GM23338 (cell line): ENCODE measurements around the gene PTGDR2. TPM values are rescaled to one million over a fixed set of nuclear protein-coding genes. Genes with fewer than 3 reads are reported as not detected.

ENCODE experiments used
- ATAC-seq: fragments of 200-7000 bp; cut with Tn5 transposase; 3 replicates; pipeline ENCODE4 v1.9.1; 2020
- DNase-seq: peaks from one replicate; pipeline ENCODE4 v3.0.0-alpha.2; 2015; ENCODE audit warnings: low spot score
- H2AFZ ChIP-seq: fragments of 200-600 bp; sonication (generic); 2 replicates; pipeline ENCODE4 v1.8.0; 2016; ENCODE audit warnings: antibody characterized with exemption, mild to moderate bottlenecking, moderate library complexity
- H3F3A ChIP-seq: fragments of 200-600 bp; sonication (generic); replicated peaks from 2 replicates; pipeline ENCODE4 v1.8.0; 2017; ENCODE audit warnings: antibody characterized with exemption, mixed run types, low read depth
- H3K27ac ChIP-seq: fragments of 200-600 bp; sonication (generic); 2 replicates; pipeline ENCODE4 v1.6.1; 2016; ENCODE audit warnings: low read depth
- H3K27me3 ChIP-seq: fragments of 200-600 bp; sonication (generic); 2 replicates; pipeline ENCODE4 v1.8.0; 2016; ENCODE audit warnings: mild to moderate bottlenecking, mixed run types, moderate library complexity; ENCODE audit not compliant: insufficient read depth
- H3K36me3 ChIP-seq: fragments of 200-600 bp; sonication (generic); 2 replicates; pipeline ENCODE4 v1.8.0; 2016; ENCODE audit warnings: mild to moderate bottlenecking; ENCODE audit not compliant: insufficient read depth
- H3K4me1 ChIP-seq: fragments of 200-600 bp; sonication (generic); 2 replicates; pipeline ENCODE4 v1.8.0; 2016; ENCODE audit warnings: mild to moderate bottlenecking, moderate library complexity; ENCODE audit not compliant: insufficient read depth
- H3K4me2 ChIP-seq: fragments of 200-600 bp; sonication (generic); 2 replicates; pipeline ENCODE4 v1.7.1; 2017; ENCODE audit warnings: mixed run types
- H3K4me3 ChIP-seq: fragments of 200-600 bp; sonication (generic); 2 replicates; pipeline ENCODE4 v1.6.1; 2016; ENCODE audit warnings: mixed run types
- H3K79me2 ChIP-seq: fragments of 200-600 bp; sonication (generic); replicated peaks from 2 replicates; pipeline ENCODE4 v1.8.0; 2017; ENCODE audit warnings: mild to moderate bottlenecking; ENCODE audit not compliant: insufficient read depth
- H3K9me2 ChIP-seq: fragments of 200-600 bp; sonication (generic); 2 replicates; pipeline ENCODE4 v1.8.0; 2017; ENCODE audit not compliant: insufficient read depth
- H4K20me1 ChIP-seq: fragments of 200-600 bp; sonication (generic); replicated peaks from 2 replicates; pipeline ENCODE4 v1.8.0; 2017; ENCODE audit warnings: mild to moderate bottlenecking; ENCODE audit not compliant: insufficient read depth
- H3K27ac Mint-ChIP-seq: 2 replicates; pipeline ENCODE4 v1.8.0; 2020; ENCODE audit warnings: inconsistent platforms, mild to moderate bottlenecking, moderate library complexity, mixed read lengths
- H3K27me3 Mint-ChIP-seq: 3 replicates; pipeline ENCODE4 v1.8.0; 2022; ENCODE audit warnings: low read depth, mild to moderate bottlenecking, moderate library complexity, mixed read lengths, inconsistent platforms; ENCODE audit not compliant: insufficient read depth, poor library complexity
- H3K36me3 Mint-ChIP-seq: 3 replicates; pipeline ENCODE4 v1.8.0; 2021; ENCODE audit warnings: low read depth, mild to moderate bottlenecking, inconsistent platforms, moderate library complexity, mixed read lengths
- H3K4me1 Mint-ChIP-seq: 3 replicates; pipeline ENCODE4 v1.8.0; 2020; ENCODE audit warnings: mild to moderate bottlenecking, inconsistent platforms, mixed read lengths
- H3K4me3 Mint-ChIP-seq: 3 replicates; pipeline ENCODE4 v1.8.0; 2021; ENCODE audit warnings: moderate library complexity, mild to moderate bottlenecking, inconsistent platforms, mixed read lengths
- H3K9me3 Mint-ChIP-seq: 3 replicates; pipeline ENCODE4 v1.8.0; 2020; ENCODE audit warnings: moderate library complexity, mild to moderate bottlenecking, inconsistent platforms, mixed read lengths
- CREB1 ChIP-seq: fragments of 250-450 bp; sonication (Bioruptor Pico); IDR thresholded peaks from 2 replicates; pipeline ENCODE4 v1.5.0; 2020; ENCODE audit warnings: low read depth, mild to moderate bottlenecking, moderate library complexity
- ETS1 ChIP-seq: IDR thresholded peaks from 2 replicates; pipeline ENCODE4 v1.6.1; 2016; ENCODE audit warnings: antibody characterized with exemption
- EZH2 ChIP-seq: fragments of 200-600 bp; sonication (generic); IDR thresholded peaks from one replicate; pipeline ENCODE4 v1.8.0; 2017; ENCODE audit warnings: antibody characterized with exemption, mild to moderate bottlenecking, low read depth; ENCODE audit not compliant: unreplicated experiment
- EZH2phosphoT487 ChIP-seq: fragments of 200-600 bp; sonication (generic); IDR thresholded peaks from one replicate; pipeline ENCODE4 v1.8.1; 2018; ENCODE audit warnings: antibody characterized with exemption; ENCODE audit not compliant: unreplicated experiment
- JUNB ChIP-seq: IDR thresholded peaks from one replicate; pipeline ENCODE4 v1.6.1; 2016; ENCODE audit warnings: antibody characterized with exemption; ENCODE audit not compliant: unreplicated experiment
- NANOG ChIP-seq: IDR thresholded peaks from 2 replicates; pipeline ENCODE4 v1.6.1; 2016; ENCODE audit warnings: antibody characterized with exemption, borderline replicate concordance
- POLR2AphosphoS5 ChIP-seq: IDR thresholded peaks from 2 replicates; pipeline ENCODE4 v1.6.1; 2016; ENCODE audit warnings: antibody characterized with exemption, low read depth
- REST ChIP-seq: IDR thresholded peaks from one replicate; pipeline ENCODE4 v1.6.1; 2018; ENCODE audit warnings: antibody characterized with exemption; ENCODE audit not compliant: unreplicated experiment
- STAT1 ChIP-seq: IDR thresholded peaks from one replicate; pipeline ENCODE4 v1.6.1; 2016; ENCODE audit warnings: antibody characterized with exemption; ENCODE audit not compliant: unreplicated experiment
- ZNF114 ChIP-seq: fragments of 250-450 bp; sonication (Bioruptor Pico); IDR thresholded peaks from 2 replicates; pipeline ENCODE4 v1.5.0; 2020; ENCODE audit warnings: mild to moderate bottlenecking, moderate library complexity
- ZNF331 ChIP-seq: fragments of 250-450 bp; sonication (Bioruptor Pico); IDR thresholded peaks from 2 replicates; pipeline ENCODE4 v1.5.0; 2020; ENCODE audit warnings: low read depth, mild to moderate bottlenecking, moderate library complexity
- polyA plus RNA-seq: library from polyadenylated mRNA; unstranded; fragments of >200 nt; fragmentation: Nextera tagmentation; extraction: Ambion mirVana; gene quantifications from 2 replicates; pipeline ENCODE4 v1.2.1, GENCODE V29; 2016
- total RNA-seq: library from RNA; depleted of rRNA; stranded (reverse); fragments of >200 nt; shearing (Covaris generic); gene quantifications from 2 replicates; pipeline ENCODE4 v1.2.3, GENCODE V29; 2014
- TF ChIP-seq, protein P1 (sequence below): fragments of 250-450 bp; sonication (Bioruptor Pico); IDR thresholded peaks from 2 replicates; pipeline ENCODE4 v1.5.0; 2020; ENCODE audit warnings: mild to moderate bottlenecking, moderate library complexity
- TF ChIP-seq, protein P2 (sequence below), 2 experiments: fragments of 200-600 bp in 1 of 2; sonication (generic) in 1 of 2; conservative IDR thresholded peaks; 2 replicates each; pipeline versions ENCODE4 v1.5.1 to v1.6.1; 2016 to 2017; ENCODE audit warnings: antibody characterized with exemption in 2 of 2, low read depth in 2 of 2, mild to moderate bottlenecking in 2 of 2, moderate library complexity in 1 of 2

The PTGDR2 gene
- total and polyA plus RNA-seq, 2 experiments from 2014 or later: 0.24 to 0.73 TPM

- no peak for ATAC-seq
Observed at GRCh38 chr11:60854847-60855725, 664 bp downstream of the PTGDR2 start.

More at GRCh38 chr11:60854847-60855725, 664 bp downstream of the PTGDR2 start:
- Histone ChIP-seq H3K36me3 (no peaks in the 10 kb centered on the region), H3K27ac (no peak overlapping the region), H3K27me3 (peaks cover 23% of the 10 kb centered on the region), H3K79me2 (no peaks in the 10 kb centered on the region), H3K4me3 (no peak overlapping the region), H3F3A (peaks cover 9% of the 10 kb centered on the region; the same call in 1 of the 2 replicates), H2AFZ (no peak overlapping the region), H4K20me1 (no peaks in the 10 kb centered on the region; the same call in 1 of the 2 replicates), H3K9me2 (no peaks in the 10 kb centered on the region), H3K4me1 (0 out of 2 replicates have a peak, but pooled peaks cover 5% of the 10 kb centered on the region), H3K4me2 (no peak overlapping the region)
- TF ChIP-seq ZNF331 (CRISPR knock-in tag) (no peak), POLR2AphosphoS5 (no peak), STAT1 (no peak), NANOG (no peak), EZH2phosphoT487 (no peak), ZNF114 (CRISPR knock-in tag) (no peak), REST (no peak), JUNB (no peak), ETS1 (no peak), EZH2 (no peak), CREB1 (CRISPR knock-in tag) (no peak)
- TF ChIP-seq, protein P1, sequence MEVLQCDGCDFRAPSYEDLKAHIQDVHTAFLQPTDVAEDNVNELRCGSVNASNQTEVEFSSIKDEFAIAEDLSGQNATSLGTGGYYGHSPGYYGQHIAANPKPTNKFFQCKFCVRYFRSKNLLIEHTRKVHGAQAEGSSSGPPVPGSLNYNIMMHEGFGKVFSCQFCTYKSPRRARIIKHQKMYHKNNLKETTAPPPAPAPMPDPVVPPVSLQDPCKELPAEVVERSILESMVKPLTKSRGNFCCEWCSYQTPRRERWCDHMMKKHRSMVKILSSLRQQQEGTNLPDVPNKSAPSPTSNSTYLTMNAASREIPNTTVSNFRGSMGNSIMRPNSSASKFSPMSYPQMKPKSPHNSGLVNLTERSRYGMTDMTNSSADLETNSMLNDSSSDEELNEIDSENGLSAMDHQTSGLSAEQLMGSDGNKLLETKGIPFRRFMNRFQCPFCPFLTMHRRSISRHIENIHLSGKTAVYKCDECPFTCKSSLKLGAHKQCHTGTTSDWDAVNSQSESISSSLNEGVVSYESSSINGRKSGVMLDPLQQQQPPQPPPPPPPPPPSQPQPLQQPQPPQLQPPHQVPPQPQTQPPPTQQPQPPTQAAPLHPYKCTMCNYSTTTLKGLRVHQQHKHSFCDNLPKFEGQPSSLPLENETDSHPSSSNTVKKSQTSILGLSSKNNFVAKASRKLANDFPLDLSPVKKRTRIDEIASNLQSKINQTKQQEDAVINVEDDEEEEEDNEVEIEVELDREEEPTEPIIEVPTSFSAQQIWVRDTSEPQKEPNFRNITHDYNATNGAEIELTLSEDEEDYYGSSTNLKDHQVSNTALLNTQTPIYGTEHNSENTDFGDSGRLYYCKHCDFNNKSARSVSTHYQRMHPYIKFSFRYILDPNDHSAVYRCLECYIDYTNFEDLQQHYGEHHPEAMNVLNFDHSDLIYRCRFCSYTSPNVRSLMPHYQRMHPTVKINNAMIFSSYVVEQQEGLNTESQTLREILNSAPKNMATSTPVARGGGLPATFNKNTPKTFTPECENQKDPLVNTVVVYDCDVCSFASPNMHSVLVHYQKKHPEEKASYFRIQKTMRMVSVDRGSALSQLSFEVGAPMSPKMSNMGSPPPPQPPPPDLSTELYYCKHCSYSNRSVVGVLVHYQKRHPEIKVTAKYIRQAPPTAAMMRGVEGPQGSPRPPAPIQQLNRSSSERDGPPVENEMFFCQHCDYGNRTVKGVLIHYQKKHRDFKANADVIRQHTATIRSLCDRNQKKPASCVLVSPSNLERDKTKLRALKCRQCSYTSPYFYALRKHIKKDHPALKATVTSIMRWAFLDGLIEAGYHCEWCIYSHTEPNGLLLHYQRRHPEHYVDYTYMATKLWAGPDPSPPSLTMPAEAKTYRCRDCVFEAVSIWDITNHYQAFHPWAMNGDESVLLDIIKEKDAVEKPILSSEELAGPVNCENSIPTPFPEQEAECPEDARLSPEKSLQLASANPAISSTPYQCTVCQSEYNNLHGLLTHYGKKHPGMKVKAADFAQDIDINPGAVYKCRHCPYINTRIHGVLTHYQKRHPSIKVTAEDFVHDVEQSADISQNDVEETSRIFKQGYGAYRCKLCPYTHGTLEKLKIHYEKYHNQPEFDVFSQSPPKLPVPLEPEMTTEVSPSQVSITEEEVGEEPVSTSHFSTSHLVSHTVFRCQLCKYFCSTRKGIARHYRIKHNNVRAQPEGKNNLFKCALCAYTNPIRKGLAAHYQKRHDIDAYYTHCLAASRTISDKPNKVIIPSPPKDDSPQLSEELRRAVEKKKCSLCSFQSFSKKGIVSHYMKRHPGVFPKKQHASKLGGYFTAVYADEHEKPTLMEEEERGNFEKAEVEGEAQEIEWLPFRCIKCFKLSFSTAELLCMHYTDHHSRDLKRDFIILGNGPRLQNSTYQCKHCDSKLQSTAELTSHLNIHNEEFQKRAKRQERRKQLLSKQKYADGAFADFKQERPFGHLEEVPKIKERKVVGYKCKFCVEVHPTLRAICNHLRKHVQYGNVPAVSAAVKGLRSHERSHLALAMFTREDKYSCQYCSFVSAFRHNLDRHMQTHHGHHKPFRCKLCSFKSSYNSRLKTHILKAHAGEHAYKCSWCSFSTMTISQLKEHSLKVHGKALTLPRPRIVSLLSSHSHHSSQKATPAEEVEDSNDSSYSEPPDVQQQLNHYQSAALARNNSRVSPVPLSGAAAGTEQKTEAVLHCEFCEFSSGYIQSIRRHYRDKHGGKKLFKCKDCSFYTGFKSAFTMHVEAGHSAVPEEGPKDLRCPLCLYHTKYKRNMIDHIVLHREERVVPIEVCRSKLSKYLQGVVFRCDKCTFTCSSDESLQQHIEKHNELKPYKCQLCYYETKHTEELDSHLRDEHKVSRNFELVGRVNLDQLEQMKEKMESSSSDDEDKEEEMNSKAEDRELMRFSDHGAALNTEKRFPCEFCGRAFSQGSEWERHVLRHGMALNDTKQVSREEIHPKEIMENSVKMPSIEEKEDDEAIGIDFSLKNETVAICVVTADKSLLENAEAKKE (CRISPR knock-in tag): no peak
- TF ChIP-seq, protein P2, sequence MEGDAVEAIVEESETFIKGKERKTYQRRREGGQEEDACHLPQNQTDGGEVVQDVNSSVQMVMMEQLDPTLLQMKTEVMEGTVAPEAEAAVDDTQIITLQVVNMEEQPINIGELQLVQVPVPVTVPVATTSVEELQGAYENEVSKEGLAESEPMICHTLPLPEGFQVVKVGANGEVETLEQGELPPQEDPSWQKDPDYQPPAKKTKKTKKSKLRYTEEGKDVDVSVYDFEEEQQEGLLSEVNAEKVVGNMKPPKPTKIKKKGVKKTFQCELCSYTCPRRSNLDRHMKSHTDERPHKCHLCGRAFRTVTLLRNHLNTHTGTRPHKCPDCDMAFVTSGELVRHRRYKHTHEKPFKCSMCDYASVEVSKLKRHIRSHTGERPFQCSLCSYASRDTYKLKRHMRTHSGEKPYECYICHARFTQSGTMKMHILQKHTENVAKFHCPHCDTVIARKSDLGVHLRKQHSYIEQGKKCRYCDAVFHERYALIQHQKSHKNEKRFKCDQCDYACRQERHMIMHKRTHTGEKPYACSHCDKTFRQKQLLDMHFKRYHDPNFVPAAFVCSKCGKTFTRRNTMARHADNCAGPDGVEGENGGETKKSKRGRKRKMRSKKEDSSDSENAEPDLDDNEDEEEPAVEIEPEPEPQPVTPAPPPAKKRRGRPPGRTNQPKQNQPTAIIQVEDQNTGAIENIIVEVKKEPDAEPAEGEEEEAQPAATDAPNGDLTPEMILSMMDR (conservative IDR thresholded peaks at IDR 0.05; ENCODE audit: low read depth in 2 of 2): no peak
- Mint-ChIP-seq H3K27ac (no peak overlapping the region), H3K4me3 (no peak overlapping the region), H3K36me3 (peaks cover 22% of the 10 kb centered on the region), H3K4me1 (peaks cover 15% of the 10 kb centered on the region), H3K27me3 (peaks cover 21% of the 10 kb centered on the region), H3K9me3 (no peaks in the 10 kb centered on the region; the same call in 2 of the 3 replicates)
- no peak for DNase-seq
